Heart left ventricle (tissue), 13 donors: Measurements from ENCODE around the gene RAB30.

Source experiments
- CTCF ChIP-seq, 12 donors: fragments of 200-600 bp; sonication (generic) in 4 of 12; IDR thresholded peaks; one replicate each; pipeline versions ENCODE4 v1.5.0 to v1.8.0; 2018 to 2022; ENCODE audit warnings: antibody characterized with exemption in 12 of 12, mild to moderate bottlenecking in 5 of 12
- POLR2A ChIP-seq, 2 donors: fragments of 450-650 bp; IDR thresholded peaks; one replicate each; pipeline ENCODE4 v1.6.1; 2017; ENCODE audit warnings: antibody characterized with exemption in 2 of 2, mild to moderate bottlenecking in 2 of 2, moderate library complexity in 2 of 2
- donor health status: ischemic (EF 13 %, LVEDD 7.1; RV severe dilation, severe dysfunction).
- donor health status: DM: no; HTN: yes; CAD: no.
- donor health status: DM: no; HTN: no; CAD: no.
- donor health status: ischemic (EF 25% LVEDD 6.9; RV normal size, moderate dysfunction).
- donor health status: ischemic (EF 25% LVEDD 5.7; RV mildly dilated, moderate dysfunction).
- donor health status: ischemic (EF 35%, LVEDD 5.7; RV mildly dilated, moderate dysfunction).
- donor health status: nonischemic (EF 11% LVEDD 7.7; RV severe dilation, severe dysfunction).
- donor health status: DM: yes; HTN: yes; CAD: no.
- donor health status: PGD.
- donor health status: ischemic (EF 29% LVEDD 5.4; RV normal size, mild dysfunction).
- donor health status: nonischemic (EF 23%, LVEDD 6.1; RV moderate dilation, normal function).

- TF ChIP-seq CTCF (IDR thresholded peaks at IDR 0.05) (no peak), POLR2A (IDR thresholded peaks at IDR 0.05) (no peak)
Measured at GRCh38 chr11:83112886-83113285, 41.2 kb upstream of the RAB30 start.
